Heart left ventricle (tissue), 16 donors: ENCODE data around the gene TXNRD2. TPM values are rescaled to one million over a fixed set of nuclear protein-coding genes. Genes with fewer than 3 reads are reported as not detected.

ENCODE experiments used
- ATAC-seq, 4 donors: fragments of 200-7000 bp; cut with Tn5 transposase; one replicate each; pipeline ENCODE4 v1.9.1; 2020 to 2022; ENCODE audit warnings: moderate library complexity in 4 of 4, mild to moderate bottlenecking in 3 of 4, moderate number of reproducible peaks in 1 of 4
- DNase-seq, 5 donors: peaks; one replicate each; pipeline ENCODE4 v3.0.0-alpha.2; 2020
- H3K27ac ChIP-seq, 12 donors: fragments of 200-600 bp; sonication (generic) in 4 of 12; one replicate each; pipeline versions ENCODE4 v1.5.0 to v1.8.0; 2016 to 2022; ENCODE audit warnings: mild to moderate bottlenecking in 2 of 12
- H3K27me3 ChIP-seq, 9 donors: fragments of 200-600 bp; sonication (generic) in 2 of 9; one replicate each; pipeline versions ENCODE4 v1.5.1 to v1.8.0; 2016 to 2022; ENCODE audit warnings: mild to moderate bottlenecking in 3 of 9
- H3K36me3 ChIP-seq, 9 donors: fragments of 200-600 bp; sonication (generic) in 2 of 9; one replicate each; pipeline versions ENCODE4 v1.5.0 to v1.8.0; 2018 to 2022; ENCODE audit warnings: mild to moderate bottlenecking in 2 of 9
- H3K4me1 ChIP-seq, 12 donors: fragments of 200-600 bp; sonication (generic) in 4 of 12; one replicate each; pipeline versions ENCODE4 v1.5.0 to v1.8.0; 2016 to 2022; ENCODE audit warnings: mild to moderate bottlenecking in 3 of 12
- H3K4me3 ChIP-seq, 12 donors: fragments of 200-600 bp; sonication (generic) in 4 of 12; one replicate each; pipeline versions ENCODE4 v1.5.0 to v1.8.0; 2017 to 2022; ENCODE audit warnings: mild to moderate bottlenecking in 9 of 12, moderate library complexity in 4 of 12
- H3K9me3 ChIP-seq, 12 donors: fragments of 200-600 bp; sonication (generic) in 4 of 12; one replicate each; pipeline versions ENCODE4 v1.5.0 to v1.8.0; 2016 to 2022; ENCODE audit warnings: mild to moderate bottlenecking in 1 of 12
- CTCF ChIP-seq, 12 donors: fragments of 200-600 bp; sonication (generic) in 4 of 12; IDR thresholded peaks; one replicate each; pipeline versions ENCODE4 v1.5.0 to v1.8.0; 2018 to 2022; ENCODE audit warnings: antibody characterized with exemption in 12 of 12, mild to moderate bottlenecking in 5 of 12
- POLR2A ChIP-seq, 2 donors: fragments of 450-650 bp; IDR thresholded peaks; one replicate each; pipeline ENCODE4 v1.6.1; 2017; ENCODE audit warnings: antibody characterized with exemption in 2 of 2, mild to moderate bottlenecking in 2 of 2, moderate library complexity in 2 of 2
- WGBS, 4 donors: extraction: QIAGEN DNeasy Blood & Tissue Kit in 2 of 4; methylation state at CpG; one replicate each; pipeline versions ENCODE4 v1.1.5 to v1.1.7; 2013 to 2018; 5-methylcytosine and 5-hydroxymethylcytosine counted together
- intact Hi-C, 10 donors: fragments of 100-400 bp; cut with DNase I; formaldehyde crosslinking; loops; one replicate each; pipeline versions ENCODE4 v1.11.1 to v1.14.2; 2022
- polyA plus RNA-seq, 2 donors: library from polyadenylated mRNA; stranded (reverse); fragments of 200-250 nt; gene quantifications; one replicate each; pipeline ENCODE4 v1.2.3, GENCODE V29; 2013
- total RNA-seq, 9 donors: library from RNA; depleted of rRNA in 2 of 9; stranded (reverse); fragments of >200 nt in 2 of 9; fragmentation: NEBNext Ultra II Directional in 3 of 9; extraction: Animal tissue kit (Norgen Biotek cat#: 25700) in 3 of 9; gene quantifications; one replicate each; pipeline versions ENCODE4 v1.1.0 to v1.2.4, GENCODE V29; 2016 to 2023
- donor health status: ischemic (EF 13 %, LVEDD 7.1; RV severe dilation, severe dysfunction).
- donor health status: healthy with polysubstance abuse.
- donor health status: DM: no; HTN: yes; CAD: no.
- donor health status: DM: no; HTN: no; CAD: no.
- donor health status: ischemic (EF 25% LVEDD 6.9; RV normal size, moderate dysfunction).
- donor health status: ischemic (EF 25% LVEDD 5.7; RV mildly dilated, moderate dysfunction).
- donor health status: healthy.
- donor health status: DM: yes; HTN: yes; CAD: no.
- donor health status: ischemic (EF 35%, LVEDD 5.7; RV mildly dilated, moderate dysfunction).
- donor health status: nonischemic (EF 11% LVEDD 7.7; RV severe dilation, severe dysfunction).
- donor health status: DM: yes; HTN: yes; CAD: no.
- donor health status: PGD.
- donor health status: ischemic (EF 29% LVEDD 5.4; RV normal size, mild dysfunction).
- donor health status: nonischemic (EF 23%, LVEDD 6.1; RV moderate dilation, normal function).

Gene TXNRD2
- total and polyA plus RNA-seq, 11 donors = 23.4 to 60.2 (median 33.5) TPM

GRCh38 chr22:19965771-19966709 is 24.4 kb upstream of the TXNRD2 start:
- ATAC-seq = no peak
- WGBS, 4 donors = 83 to 87% (median 84%) methylated on average over 9 to 10 of the region's 10 CpGs
- peaks cover 0 to 32% (median 16%) of the 10 kb centered on the region in 12 donors for H3K4me1 ChIP-seq
- intact Hi-C loops = loop anchor here in 3 of 10 donors (10.0 kb wide), 2 partner anchors 119 to 159 kb away; partner anchors contain the start of gene DGCR8 (in 2 of the 3)
- no peaks in the 10 kb centered on the region for H3K27me3 ChIP-seq
- DNase-seq = no peak
- TF ChIP-seq CTCF (IDR thresholded peaks at IDR 0.05) (peak in 5 of 12 donors; percentile 7 to 31 (median 18)), POLR2A (IDR thresholded peaks at IDR 0.05) (no peak)
- peak overlapping the region in 1 of 12 donors; percentile 11 for H3K27ac ChIP-seq
- H3K4me3 ChIP-seq = no peak overlapping the region
- peaks cover 0 to 74% (median 63%) of the 10 kb centered on the region in 9 donors for H3K36me3 ChIP-seq
- H3K9me3 ChIP-seq = no peaks in the 10 kb centered on the region

GRCh38 chr22:19964701-19965386 is 23.2 kb upstream of the TXNRD2 start:
- Histone ChIP-seq H3K27ac (no peak overlapping the region), H3K27me3 (no peaks in the 10 kb centered on the region), H3K36me3 (peaks cover 0 to 71% (median 55%) of the 10 kb centered on the region in 9 donors), H3K9me3 (no peaks in the 10 kb centered on the region), H3K4me3 (no peak overlapping the region), H3K4me1 (peaks cover 0 to 32% (median 19%) of the 10 kb centered on the region in 12 donors)
- intact Hi-C loops = loop anchor here in 3 of 10 donors (10.0 kb wide), 2 partner anchors 120 to 160 kb away; partner anchors contain the start of gene DGCR8 (in 2 of the 3)
- WGBS, 4 donors = 91 to 96% (median 96%) methylated on average over 9 to 15 of the region's 15 CpGs
- ATAC-seq (no peak), DNase-seq (peak in 1 of 5 donors; percentile 54)
- TF ChIP-seq CTCF (IDR thresholded peaks at IDR 0.05) (no peak), POLR2A (IDR thresholded peaks at IDR 0.05) (no peak)

- H3K9me3 ChIP-seq = no peaks in the 10 kb centered on the region
- ATAC-seq (no peak), DNase-seq (peak in 1 of 5 donors; percentile 53)
- intact Hi-C loops = loop anchor here in 3 of 10 donors (10.0 kb wide), 2 partner anchors 121 to 161 kb away; partner anchors contain the start of gene DGCR8 (in 2 of the 3)
- H3K27me3 ChIP-seq = no peaks in the 10 kb centered on the region
- H3K36me3 ChIP-seq = peaks cover 0 to 64% (median 47%) of the 10 kb centered on the region in 9 donors
- no peak overlapping the region for H3K27ac ChIP-seq
- TF ChIP-seq CTCF (IDR thresholded peaks at IDR 0.05) = no peak
- no peak for TF ChIP-seq POLR2A (IDR thresholded peaks at IDR 0.05)
- peaks cover 0 to 40% (median 25%) of the 10 kb centered on the region in 12 donors for H3K4me1 ChIP-seq
- 88 to 95% (median 91%) methylated on average over 7 to 12 of the region's 12 CpGs for WGBS, 4 donors
- no peak overlapping the region for H3K4me3 ChIP-seq
Observed at GRCh38 chr22:19963863-19964642, 22.4 kb upstream of the TXNRD2 start.
